Esophagus squamous epithelium (tissue), 4 donors: ENCODE results near the gene ENTPD1.

Experiments used
- POLR2A ChIP-seq, 4 donors: fragments of 450-650 bp; IDR thresholded peaks; one replicate each; pipeline ENCODE4 v1.6.1; 2017; ENCODE audit warnings: antibody characterized with exemption in 4 of 4, mild to moderate bottlenecking in 4 of 4, moderate library complexity in 3 of 4
- TF ChIP-seq, protein P1 (sequence below), 6 experiments: fragments of 450-650 bp in 4 of 6; fragments of 200-600 bp in 2 of 6; sonication (generic) in 2 of 6; IDR thresholded peaks; one replicate each; pipeline ENCODE4 v1.5.1; 2016 to 2019; ENCODE audit warnings: antibody characterized with exemption in 6 of 6, mild to moderate bottlenecking in 4 of 6, moderate library complexity in 4 of 6

DNA sequence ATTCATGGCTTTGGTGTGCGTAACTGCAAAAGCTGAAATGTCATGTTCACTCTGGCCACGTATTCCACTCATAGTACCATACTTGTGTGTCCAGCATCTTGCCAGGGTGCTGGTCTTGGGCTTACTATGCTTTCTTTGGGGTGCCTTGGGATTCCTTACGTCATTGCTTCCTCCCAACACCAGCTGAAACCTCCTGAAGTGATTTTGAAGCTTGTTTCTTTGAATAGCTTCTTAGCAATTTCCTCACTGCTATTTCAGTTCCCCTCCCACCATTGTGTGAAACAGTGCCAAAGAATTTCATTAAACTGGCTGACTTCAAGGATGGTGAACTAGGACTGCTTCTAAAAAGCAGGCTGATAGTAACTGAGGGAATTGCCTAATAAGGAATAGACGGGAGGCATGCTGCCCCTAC, 36.9 kb downstream of the ENTPD1 start:
- TF ChIP-seq, protein P1, sequence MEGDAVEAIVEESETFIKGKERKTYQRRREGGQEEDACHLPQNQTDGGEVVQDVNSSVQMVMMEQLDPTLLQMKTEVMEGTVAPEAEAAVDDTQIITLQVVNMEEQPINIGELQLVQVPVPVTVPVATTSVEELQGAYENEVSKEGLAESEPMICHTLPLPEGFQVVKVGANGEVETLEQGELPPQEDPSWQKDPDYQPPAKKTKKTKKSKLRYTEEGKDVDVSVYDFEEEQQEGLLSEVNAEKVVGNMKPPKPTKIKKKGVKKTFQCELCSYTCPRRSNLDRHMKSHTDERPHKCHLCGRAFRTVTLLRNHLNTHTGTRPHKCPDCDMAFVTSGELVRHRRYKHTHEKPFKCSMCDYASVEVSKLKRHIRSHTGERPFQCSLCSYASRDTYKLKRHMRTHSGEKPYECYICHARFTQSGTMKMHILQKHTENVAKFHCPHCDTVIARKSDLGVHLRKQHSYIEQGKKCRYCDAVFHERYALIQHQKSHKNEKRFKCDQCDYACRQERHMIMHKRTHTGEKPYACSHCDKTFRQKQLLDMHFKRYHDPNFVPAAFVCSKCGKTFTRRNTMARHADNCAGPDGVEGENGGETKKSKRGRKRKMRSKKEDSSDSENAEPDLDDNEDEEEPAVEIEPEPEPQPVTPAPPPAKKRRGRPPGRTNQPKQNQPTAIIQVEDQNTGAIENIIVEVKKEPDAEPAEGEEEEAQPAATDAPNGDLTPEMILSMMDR (IDR thresholded peaks at IDR 0.05) = no peak
- no peak for TF ChIP-seq POLR2A (IDR thresholded peaks at IDR 0.05)
